Measurements from ENCODE around the gene IPO4. TPM values are rescaled to one million over a fixed set of nuclear protein-coding genes. Genes with fewer than 3 reads are reported as not detected.
A peak's percentile ranks its signal among the peaks of the same experiment; 100 is the strongest.

Gene IPO4
- total RNA-seq, 2 donors from 2014 or later, result 19.9 to 64.6 TPM

DNA sequence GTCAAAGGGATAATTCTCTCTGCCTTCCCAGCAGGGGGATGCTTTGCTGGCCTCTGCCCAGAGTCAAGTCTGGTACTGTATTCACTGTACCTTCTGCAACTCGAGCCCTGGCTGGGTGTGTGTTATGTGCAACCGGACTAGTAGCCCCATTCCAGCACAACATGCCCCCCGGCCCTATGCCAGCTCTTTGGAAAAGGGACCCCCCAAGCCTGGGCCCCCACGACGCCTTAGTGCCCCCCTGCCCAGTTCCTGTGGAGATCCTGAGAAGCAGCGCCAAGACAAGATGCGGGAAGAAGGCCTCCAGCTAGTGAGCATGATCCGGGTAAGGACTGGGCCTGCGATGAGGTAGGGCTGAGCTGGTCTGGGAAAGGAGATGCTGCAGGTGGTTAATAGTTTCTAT is 38.0 kb downstream of the IPO4 start:
- no peak overlapping the region for H3K4me3 ChIP-seq
- TF ChIP-seq, protein P1, sequence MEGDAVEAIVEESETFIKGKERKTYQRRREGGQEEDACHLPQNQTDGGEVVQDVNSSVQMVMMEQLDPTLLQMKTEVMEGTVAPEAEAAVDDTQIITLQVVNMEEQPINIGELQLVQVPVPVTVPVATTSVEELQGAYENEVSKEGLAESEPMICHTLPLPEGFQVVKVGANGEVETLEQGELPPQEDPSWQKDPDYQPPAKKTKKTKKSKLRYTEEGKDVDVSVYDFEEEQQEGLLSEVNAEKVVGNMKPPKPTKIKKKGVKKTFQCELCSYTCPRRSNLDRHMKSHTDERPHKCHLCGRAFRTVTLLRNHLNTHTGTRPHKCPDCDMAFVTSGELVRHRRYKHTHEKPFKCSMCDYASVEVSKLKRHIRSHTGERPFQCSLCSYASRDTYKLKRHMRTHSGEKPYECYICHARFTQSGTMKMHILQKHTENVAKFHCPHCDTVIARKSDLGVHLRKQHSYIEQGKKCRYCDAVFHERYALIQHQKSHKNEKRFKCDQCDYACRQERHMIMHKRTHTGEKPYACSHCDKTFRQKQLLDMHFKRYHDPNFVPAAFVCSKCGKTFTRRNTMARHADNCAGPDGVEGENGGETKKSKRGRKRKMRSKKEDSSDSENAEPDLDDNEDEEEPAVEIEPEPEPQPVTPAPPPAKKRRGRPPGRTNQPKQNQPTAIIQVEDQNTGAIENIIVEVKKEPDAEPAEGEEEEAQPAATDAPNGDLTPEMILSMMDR (IDR thresholded peaks at IDR 0.05), result no peak
- H3K9me3 ChIP-seq, result no peaks in the 10 kb centered on the region
- no peak for DNase-seq (ENCODE audit: low spot score)
- H3K4me1 ChIP-seq (ENCODE audit: control insufficient read depth in 1 of 2, low read depth in 2 of 2), result peaks cover 11 to 23% of the 10 kb centered on the region in 2 donors
- H3K27ac ChIP-seq, result no peak overlapping the region
- peaks cover 40% of the 10 kb centered on the region for H3K36me3 ChIP-seq
- no peaks in the 10 kb centered on the region for H3K27me3 ChIP-seq (replicated peaks; ENCODE audit: insufficient read depth)
- ATAC-seq (ENCODE audit: insufficient number of reproducible peaks, low FRiP score, low read depth), result no peak

DNA sequence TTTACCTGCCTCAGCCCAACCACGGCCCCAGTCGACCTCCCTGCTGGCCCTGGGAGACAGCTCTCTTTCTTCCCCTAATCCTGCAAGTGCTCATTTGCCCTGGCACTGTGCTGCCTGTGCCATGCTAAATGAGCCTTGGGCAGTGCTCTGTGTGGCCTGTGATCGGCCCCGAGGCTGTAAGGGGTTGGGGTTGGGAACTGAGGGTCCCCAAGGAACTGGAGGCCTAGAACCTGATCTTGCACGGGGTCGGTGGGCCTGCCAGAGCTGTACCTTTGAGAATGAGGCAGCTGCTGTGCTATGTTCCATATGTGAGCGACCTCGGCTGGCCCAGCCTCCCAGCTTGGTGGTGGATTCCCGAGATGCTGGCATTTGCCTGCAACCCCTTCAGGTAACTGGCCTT is 38.6 kb downstream of the IPO4 start:
- DNase-seq (ENCODE audit: low spot score) (no peak), ATAC-seq (ENCODE audit: insufficient number of reproducible peaks, low FRiP score, low read depth) (no peak)
- peaks cover 13 to 28% of the 10 kb centered on the region in 2 donors for H3K4me1 ChIP-seq (ENCODE audit: control insufficient read depth in 1 of 2, low read depth in 2 of 2)
- TF ChIP-seq, protein P1 (IDR thresholded peaks at IDR 0.05), result no peak
- no peak overlapping the region for H3K27ac ChIP-seq
- no peak overlapping the region for H3K4me3 ChIP-seq
- peaks cover 35% of the 10 kb centered on the region for H3K36me3 ChIP-seq
- H3K27me3 ChIP-seq (replicated peaks; ENCODE audit: insufficient read depth), result no peaks in the 10 kb centered on the region
- no peaks in the 10 kb centered on the region for H3K9me3 ChIP-seq

DNA sequence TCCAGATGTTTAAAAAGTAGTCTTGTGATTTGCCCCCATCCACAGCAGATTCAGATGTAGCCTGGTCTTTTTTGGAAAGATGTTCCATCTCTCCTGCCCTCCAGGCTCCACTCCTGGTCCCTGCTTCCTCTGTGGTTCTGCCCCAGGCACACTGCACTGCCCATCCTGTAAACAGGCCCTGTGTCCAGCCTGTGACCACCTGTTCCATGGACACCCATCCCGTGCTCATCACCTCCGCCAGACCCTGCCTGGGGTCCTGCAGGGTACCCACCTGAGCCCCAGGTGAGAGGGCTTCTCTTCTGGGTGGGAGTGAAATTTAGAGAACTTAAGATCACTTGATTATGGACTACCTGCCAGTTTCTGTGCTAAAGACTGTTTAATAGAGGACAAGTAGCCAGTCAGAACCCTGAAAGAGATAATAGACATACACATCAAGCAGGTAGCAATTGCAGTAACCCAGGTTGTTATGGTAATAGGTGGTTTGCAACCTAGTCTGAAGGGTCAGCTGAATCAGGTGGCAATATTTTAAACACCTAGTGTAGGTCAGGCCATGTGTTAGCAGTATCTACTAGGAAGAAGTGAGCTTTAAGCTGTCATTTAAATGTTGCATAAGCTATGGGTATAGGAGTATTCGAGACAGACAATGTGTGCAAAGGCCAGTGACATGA is 39.2 kb downstream of the IPO4 start:
- Histone ChIP-seq H3K27me3 (replicated peaks; ENCODE audit: insufficient read depth) (no peaks in the 10 kb centered on the region), H3K4me1 (ENCODE audit: control insufficient read depth in 1 of 2, low read depth in 2 of 2) (peaks cover 13 to 30% of the 10 kb centered on the region in 2 donors), H3K9me3 (no peaks in the 10 kb centered on the region), H3K36me3 (peaks cover 30% of the 10 kb centered on the region), H3K4me3 (no peak overlapping the region), H3K27ac (no peak overlapping the region)
- TF ChIP-seq, protein P1 (IDR thresholded peaks at IDR 0.05), result no peak
- ATAC-seq (ENCODE audit: insufficient number of reproducible peaks, low FRiP score, low read depth) (no peak), DNase-seq (ENCODE audit: low spot score) (no peak)

DNA sequence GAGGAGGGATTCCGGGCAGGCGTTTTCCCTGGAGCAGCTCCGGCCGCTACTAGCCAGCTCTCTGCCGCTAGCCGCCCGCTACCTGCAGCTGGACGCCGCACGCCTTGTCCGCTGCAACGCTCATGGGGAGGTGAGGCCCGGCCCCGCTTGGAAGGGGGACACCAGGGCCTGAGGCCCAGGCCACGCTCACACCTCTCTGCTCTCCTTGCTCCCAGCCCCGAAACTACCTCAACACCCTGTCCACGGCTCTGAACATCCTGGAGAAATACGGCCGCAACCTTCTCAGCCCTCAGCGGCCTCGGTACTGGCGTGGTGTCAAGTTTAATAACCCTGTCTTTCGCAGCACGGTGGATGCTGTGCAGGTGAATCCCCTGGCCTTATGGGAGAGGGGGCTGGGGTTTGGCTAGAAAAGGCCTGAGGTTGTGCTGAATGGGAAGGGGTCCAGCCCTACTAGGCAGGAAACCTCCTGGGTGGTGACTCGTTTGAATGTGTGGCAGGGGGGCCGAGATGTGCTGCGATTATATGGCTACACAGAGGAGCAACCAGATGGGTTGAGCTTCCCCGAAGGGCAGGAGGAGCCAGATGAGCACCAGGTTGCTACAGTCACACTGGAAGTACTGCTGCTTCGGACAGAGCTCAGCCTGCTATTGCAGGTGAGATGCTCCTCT is 40.7 kb downstream of the IPO4 start:
- Histone ChIP-seq H3K9me3 (no peaks in the 10 kb centered on the region), H3K4me3 (peak overlapping the region; percentile 92), H3K36me3 (peaks cover 26% of the 10 kb centered on the region), H3K27me3 (replicated peaks; ENCODE audit: insufficient read depth) (no peaks in the 10 kb centered on the region), H3K4me1 (ENCODE audit: control insufficient read depth in 1 of 2, low read depth in 2 of 2) (peaks cover 13 to 30% of the 10 kb centered on the region in 2 donors), H3K27ac (peak overlapping the region; percentile 87 to 88)
- DNase-seq (ENCODE audit: low spot score) (no peak), ATAC-seq (ENCODE audit: insufficient number of reproducible peaks, low FRiP score, low read depth) (no peak)
- TF ChIP-seq, protein P1 (IDR thresholded peaks at IDR 0.05), result no peak

DNA sequence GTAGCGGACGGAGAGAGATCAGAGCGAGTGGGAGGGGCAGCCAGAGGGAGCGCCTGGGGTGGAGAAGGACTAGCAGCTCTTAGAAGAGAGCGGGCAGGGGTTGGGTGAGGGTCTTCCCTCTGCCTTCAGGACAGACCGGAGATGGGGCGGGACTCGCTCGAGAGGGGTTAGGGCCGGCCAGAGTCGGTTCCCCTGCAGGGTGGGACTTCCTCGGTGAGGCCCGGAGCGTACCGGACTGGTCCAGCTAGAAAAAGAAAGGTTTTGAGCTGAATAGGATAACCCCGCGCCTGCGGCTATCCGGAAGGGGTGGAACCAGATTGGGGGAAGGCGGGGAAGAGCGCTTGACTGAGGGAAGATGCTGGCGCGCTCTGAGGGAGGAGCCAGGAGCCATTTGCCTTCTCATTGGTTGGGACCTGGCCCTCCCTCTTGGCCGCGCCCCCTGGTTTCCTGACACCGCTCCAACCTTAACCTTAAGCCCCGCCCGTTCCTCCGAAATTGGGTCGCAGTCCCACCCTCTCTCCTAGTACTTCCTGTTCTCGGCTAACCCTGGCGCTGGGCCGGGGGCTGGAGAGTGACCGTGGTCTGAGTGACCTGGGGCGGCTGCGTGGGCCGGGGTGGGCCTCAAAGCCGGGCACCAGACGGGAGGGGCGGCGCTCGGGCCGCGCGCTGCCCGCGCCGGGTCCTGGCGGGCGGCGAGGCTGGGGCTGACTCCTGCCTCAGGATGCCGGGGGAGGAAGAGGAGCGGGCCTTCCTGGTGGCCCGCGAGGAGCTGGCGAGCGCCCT is 41.4 kb downstream of the IPO4 start, which contains the start of gene RNF31:
RNF31 (plus strand) TSS at position 521 of the 783 bp plus-strand sequence; CDS start at position 722, 201 bp downstream.
- Histone ChIP-seq H3K4me3 (peak within 1 kb of the TSS; percentile 92), H3K36me3 (peaks cover 26% of the 10 kb centered on the region), H3K4me1 (ENCODE audit: control insufficient read depth in 1 of 2, low read depth in 2 of 2) (peaks cover 14 to 33% of the 10 kb centered on the region in 2 donors), H3K27ac (peak within 1 kb of the TSS; percentile 87 to 88), H3K27me3 (replicated peaks; ENCODE audit: insufficient read depth) (no peaks in the 10 kb centered on the region), H3K9me3 (no peaks in the 10 kb centered on the region)
- TF ChIP-seq, protein P1 (IDR thresholded peaks at IDR 0.05), result no peak
- peak; percentile 91 for ATAC-seq (ENCODE audit: insufficient number of reproducible peaks, low FRiP score, low read depth)
- peak; percentile 96 for DNase-seq (ENCODE audit: low spot score)

Measured in thoracic aorta (tissue), 2 donors.